ENCODE measurements around the gene PTGER2.

Gene PTGER2

GRCh38 chr14:52307376-52307775, 6.7 kb upstream of the PTGER2 start:
- DNase-seq, result no peak

GRCh38 chr14:52307905-52308304, 6.2 kb upstream of the PTGER2 start:
- DNase-seq, result no peak

GRCh38 chr14:52310541-52310940, 3.6 kb upstream of the PTGER2 start:
- DNase-seq, result no peak

GRCh38 chr14:52312931-52313355, 1.2 kb upstream of the PTGER2 start:
- no peak for DNase-seq

- DNase-seq, result no peak
Observed at GRCh38 chr14:52313462-52313861, 650 bp upstream of the PTGER2 start.

GRCh38 chr14:52314595-52315354, 663 bp downstream of the PTGER2 start:
- peak in 1 of 2 experiments; percentile 66 for DNase-seq

GRCh38 chr14:52315355-52315718, 1.2 kb downstream of the PTGER2 start:
- DNase-seq, result no peak

- DNase-seq, result no peak
Observed at GRCh38 chr14:52318062-52318461, 4.0 kb downstream of the PTGER2 start.

GRCh38 chr14:52318826-52319645, 4.9 kb downstream of the PTGER2 start:
- DNase-seq, result no peak

- no peak for DNase-seq
Observed at GRCh38 chr14:52319919-52320318, 5.8 kb downstream of the PTGER2 start.

- DNase-seq, result no peak
Observed at GRCh38 chr14:52325126-52325525, 11.0 kb downstream of the PTGER2 start.

- no peak for DNase-seq
Observed at GRCh38 chr14:52325630-52326029, 11.5 kb downstream of the PTGER2 start.

GRCh38 chr14:52327374-52328226, 13.5 kb downstream of the PTGER2 start:
- DNase-seq, result no peak

GRCh38 chr14:52328276-52328675, 14.2 kb downstream of the PTGER2 start:
- no peak for DNase-seq

- no peak for DNase-seq
Observed at GRCh38 chr14:52329678-52330369, 15.7 kb downstream of the PTGER2 start.

GRCh38 chr14:52332269-52332668, 18.2 kb downstream of the PTGER2 start:
- DNase-seq, result no peak

GRCh38 chr14:52333108-52333507, 19.0 kb downstream of the PTGER2 start:
- DNase-seq, result no peak

- DNase-seq, result peak in 1 of 2 experiments; percentile 17
Observed at GRCh38 chr14:52333823-52334657, 19.9 kb downstream of the PTGER2 start.

GRCh38 chr14:52336241-52336640, 22.1 kb downstream of the PTGER2 start:
- no peak for DNase-seq

GRCh38 chr14:52338051-52338681, 24.1 kb downstream of the PTGER2 start:
- DNase-seq, result peak; percentile 90 to 95

- no peak for DNase-seq
Observed at GRCh38 chr14:52339262-52339661, 25.1 kb downstream of the PTGER2 start.

Data from NCI-H524 (cell line).